Hepatocyte (in vitro differentiated cells): Measurements from ENCODE around the gene RGS6.

Source experiments
- EZH2 ChIP-seq: fragments of 200-600 bp; sonication (generic); IDR thresholded peaks from 2 replicates; pipeline ENCODE4 v1.6.1; 2016; ENCODE audit warnings: antibody characterized with exemption, mild to moderate bottlenecking, borderline replicate concordance
- EZH2phosphoT487 ChIP-seq: fragments of 200-600 bp; sonication (generic); IDR thresholded peaks from one replicate; pipeline ENCODE4 v1.6.1; 2018; ENCODE audit warnings: antibody characterized with exemption, mild to moderate bottlenecking, low read depth, moderate library complexity; ENCODE audit not compliant: unreplicated experiment, severe bottlenecking
- TF ChIP-seq, protein P1 (sequence below): fragments of 200-600 bp; sonication (generic); IDR thresholded peaks from 2 replicates; pipeline ENCODE4 v1.5.1; 2016; ENCODE audit warnings: antibody characterized with exemption, mild to moderate bottlenecking; ENCODE audit not compliant: poor library complexity

DNA sequence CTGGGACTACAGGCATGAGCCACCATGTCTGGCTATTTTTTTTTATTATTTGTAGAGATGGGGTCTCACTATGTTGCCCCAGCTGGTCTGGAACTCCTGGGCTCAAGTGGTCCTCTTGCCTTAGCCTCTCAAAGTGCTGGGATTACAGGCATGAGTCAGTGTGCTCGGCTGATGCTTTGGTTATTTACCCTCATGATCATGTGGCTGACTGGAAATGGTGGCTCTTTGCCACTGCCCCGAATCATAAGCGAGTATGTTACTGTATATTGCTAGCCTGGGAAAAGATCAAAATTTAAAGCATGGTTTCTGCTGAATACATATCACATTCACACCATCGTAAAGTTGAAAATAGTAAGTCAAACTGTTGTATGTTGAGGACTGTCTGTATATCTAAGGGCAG, 101.1 kb downstream of the RGS6 start:
- TF ChIP-seq, protein P1, sequence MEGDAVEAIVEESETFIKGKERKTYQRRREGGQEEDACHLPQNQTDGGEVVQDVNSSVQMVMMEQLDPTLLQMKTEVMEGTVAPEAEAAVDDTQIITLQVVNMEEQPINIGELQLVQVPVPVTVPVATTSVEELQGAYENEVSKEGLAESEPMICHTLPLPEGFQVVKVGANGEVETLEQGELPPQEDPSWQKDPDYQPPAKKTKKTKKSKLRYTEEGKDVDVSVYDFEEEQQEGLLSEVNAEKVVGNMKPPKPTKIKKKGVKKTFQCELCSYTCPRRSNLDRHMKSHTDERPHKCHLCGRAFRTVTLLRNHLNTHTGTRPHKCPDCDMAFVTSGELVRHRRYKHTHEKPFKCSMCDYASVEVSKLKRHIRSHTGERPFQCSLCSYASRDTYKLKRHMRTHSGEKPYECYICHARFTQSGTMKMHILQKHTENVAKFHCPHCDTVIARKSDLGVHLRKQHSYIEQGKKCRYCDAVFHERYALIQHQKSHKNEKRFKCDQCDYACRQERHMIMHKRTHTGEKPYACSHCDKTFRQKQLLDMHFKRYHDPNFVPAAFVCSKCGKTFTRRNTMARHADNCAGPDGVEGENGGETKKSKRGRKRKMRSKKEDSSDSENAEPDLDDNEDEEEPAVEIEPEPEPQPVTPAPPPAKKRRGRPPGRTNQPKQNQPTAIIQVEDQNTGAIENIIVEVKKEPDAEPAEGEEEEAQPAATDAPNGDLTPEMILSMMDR, result no peak
- TF ChIP-seq EZH2phosphoT487 (no peak), EZH2 (no peak)
